GM21381 (cell line): ENCODE data around the gene SEMA4C.
"Not testable (repeated sequence)": the region's sequence is repeated elsewhere in the genome, so short reads cannot be mapped to it uniquely, and the experiment has no call there.

Source experiments
- ATAC-seq: cut with Tn5 transposase; IDR thresholded peaks from one replicate; pipeline ENCODE4 v1.9.1; 2021; ENCODE audit warnings: mild to moderate bottlenecking, moderate library complexity; ENCODE audit not compliant: unreplicated experiment

SEMA4C gene

DNA sequence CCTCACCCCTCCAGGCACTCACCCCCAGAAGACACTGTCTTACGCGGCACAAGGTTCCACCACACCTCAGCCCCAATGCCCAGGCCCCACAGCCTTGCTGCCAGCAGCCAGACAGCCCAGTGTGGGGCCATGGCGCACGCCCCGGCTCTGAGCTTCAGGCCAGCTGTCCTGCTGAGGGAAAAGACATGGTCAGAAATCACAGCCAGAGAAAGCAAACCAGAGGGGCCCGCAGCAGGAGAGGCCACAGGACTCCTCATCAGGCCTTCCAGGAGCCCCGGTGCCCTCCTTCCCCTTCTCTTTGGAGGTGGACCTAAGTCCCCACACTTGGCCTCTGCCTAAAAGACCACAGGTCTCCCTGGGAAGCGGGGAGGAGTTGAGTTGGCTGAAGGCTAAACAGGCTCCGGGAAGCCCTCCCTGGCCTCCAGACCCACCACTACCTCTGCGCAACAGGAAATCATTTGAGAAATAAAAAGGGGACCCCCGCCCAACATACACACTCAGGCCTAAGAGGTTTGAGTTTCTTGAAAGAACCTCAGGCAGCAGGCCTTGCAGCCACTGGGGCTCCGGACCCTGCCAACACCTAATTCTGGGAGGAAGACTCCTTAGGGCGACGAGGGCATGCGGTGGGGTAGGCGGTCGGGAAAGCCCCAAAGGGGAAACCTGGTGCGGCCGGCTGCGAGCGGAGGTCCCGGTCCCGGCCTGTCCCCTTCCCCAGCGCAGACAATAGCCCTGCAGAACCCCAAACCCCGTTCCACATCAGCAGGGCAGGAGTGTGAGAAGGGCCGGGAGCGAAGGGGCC lies 1.9 kb downstream of the SEMA4C start:
- no peak for ATAC-seq

- no peak for ATAC-seq
These were observed 2.7 kb downstream of the SEMA4C start for GRCh38 chr2:96866986-96867755.

GRCh38 chr2:96866586-96866985 lies 3.3 kb downstream of the SEMA4C start:
- no peak for ATAC-seq

GRCh38 chr2:96866149-96866548 lies 3.7 kb downstream of the SEMA4C start:
- no peak for ATAC-seq

GRCh38 chr2:96865654-96866053 lies 4.2 kb downstream of the SEMA4C start:
- ATAC-seq = no peak

DNA sequence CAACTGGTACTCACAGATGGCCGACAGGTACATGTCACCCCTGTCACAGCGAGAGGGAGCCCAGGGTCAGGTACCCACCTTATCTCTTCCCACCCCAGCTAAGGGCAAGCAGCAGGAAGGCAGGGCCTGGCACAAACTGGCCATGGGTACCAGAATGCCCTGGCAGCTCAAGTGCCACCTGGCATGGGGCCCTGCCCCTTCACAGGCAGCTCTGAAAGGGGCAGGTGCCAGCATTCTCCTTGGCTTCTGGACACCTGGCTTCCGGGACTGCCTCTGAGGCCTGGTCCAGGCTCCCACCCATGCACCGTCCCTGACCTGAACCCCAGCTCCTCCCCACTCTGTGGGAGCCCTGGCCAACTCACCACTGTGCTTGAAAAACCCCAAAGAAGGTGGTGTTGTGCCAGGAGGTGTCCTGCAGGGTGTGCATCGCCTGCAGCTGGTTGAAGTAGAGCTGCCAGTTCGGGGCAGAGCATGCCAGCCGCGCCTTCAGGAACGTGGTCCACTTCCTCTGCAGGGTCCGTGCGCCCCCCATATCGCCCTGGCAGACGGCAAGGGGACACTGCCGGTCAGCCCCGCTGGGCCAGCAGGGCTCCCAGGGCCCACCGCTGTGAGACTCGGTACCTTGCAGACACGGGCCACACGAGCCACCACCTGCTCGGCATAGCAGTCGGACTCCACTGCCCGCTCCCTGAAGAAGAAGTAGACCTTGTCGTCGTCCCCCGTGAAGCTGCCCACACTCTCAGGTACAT lies 5.4 kb downstream of the SEMA4C start:
- no peak for ATAC-seq

DNA sequence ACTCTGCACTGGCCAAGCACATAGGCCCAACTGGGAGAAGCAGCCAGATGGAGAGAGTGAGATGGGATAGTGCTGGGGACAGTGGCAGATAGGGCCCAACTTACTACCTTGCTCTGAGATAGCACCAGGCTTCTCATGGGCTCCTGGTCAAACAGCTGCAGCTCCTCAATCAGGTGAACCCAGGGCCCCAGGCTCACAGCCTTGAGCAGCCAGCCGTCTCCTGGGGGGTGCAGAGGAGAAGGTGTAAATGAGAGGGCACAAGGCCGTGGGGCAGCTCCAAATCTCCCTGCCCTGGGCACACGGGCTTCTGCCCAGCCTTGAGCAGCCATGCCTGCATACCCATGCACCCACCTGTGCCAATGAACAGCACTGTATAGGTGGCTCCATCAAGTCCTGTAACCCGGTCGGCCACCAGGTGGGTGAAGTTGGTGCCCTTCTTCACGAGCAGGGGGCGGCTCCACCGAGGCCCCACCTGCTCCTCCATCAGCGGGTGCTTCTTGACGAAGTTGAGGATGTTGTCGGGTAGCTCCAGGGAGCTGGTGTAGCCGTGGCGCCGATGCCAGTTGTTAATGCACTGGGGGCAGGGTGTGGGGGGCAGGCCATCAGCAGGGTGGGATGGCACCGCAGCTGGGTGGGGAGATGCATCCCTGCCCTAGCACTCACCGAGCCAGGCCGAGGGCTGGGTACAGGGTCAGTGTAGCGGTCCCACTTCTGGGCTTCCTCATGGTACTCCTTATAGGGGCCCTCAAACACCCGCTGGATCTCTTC lies 6.1 kb downstream of the SEMA4C start:
- ATAC-seq = no peak

DNA sequence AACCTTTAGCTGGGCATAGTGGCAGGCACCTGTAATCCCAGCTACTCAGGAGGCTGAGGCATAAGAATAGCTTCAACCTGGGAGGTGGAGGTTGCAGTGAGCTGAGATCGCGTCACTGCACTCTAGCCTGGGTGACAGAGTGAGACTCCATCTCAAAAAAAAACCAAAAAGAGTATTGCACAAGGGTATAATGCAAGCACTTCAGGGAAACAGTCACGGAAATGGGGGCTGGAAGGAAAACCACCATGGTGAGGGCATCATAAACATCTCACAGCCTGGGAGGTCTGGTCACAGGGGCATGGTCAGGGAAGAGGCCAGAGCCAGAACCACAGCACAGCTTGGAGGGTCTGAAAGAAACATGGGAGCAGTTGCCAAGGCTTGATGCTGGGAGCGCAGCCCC lies 6.8 kb downstream of the SEMA4C start:
- not testable (repeated sequence) for ATAC-seq

- ATAC-seq = no peak
These were observed 8.8 kb downstream of the SEMA4C start for GRCh38 chr2:96861074-96861473.

DNA sequence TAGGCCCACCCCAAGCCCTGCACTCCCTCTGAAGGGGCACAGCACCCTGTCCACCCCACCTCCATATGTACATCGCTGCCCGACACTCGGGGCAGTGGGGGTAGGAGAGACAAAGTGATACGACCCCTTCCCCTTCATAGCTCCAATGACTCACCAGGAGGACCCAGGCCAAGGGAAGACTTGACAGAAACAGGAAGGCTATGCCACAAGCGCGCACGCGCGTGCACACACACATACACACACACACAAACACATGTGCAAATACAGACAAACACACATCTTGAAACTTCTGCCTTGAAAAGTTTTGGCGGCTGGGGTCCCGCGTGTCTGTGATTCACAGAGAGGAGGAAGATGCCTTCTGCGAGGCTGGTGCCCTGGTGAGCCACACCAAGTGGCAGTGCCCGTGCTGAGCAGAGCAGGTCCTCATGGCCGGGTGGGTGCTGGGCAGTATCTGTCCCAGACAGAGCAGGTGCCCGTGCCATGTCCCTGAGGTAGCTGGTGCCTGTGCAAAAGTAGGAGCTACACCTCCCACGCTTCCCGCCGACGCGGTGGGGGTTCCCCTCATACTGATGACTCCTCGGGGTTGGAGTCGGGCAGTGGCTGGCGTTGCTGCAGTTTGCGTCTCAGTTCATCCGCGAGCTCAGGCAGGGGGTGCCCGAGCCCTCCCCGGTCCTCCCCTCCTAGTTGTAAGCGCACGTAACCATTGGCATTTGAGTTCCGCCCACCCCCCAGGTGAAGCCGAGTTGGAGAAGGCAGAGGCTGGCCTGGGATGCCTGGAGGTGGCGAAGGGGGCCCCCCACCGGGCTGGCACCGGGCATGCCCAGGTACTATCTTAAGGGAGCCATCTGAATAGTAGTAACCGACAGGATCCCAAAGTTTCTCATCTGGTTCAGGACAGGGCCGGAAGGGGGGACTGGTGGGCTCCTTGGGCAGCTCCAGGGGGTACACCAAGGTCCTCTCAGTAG lies 9.5 kb downstream of the SEMA4C start:
- ATAC-seq = no peak

DNA sequence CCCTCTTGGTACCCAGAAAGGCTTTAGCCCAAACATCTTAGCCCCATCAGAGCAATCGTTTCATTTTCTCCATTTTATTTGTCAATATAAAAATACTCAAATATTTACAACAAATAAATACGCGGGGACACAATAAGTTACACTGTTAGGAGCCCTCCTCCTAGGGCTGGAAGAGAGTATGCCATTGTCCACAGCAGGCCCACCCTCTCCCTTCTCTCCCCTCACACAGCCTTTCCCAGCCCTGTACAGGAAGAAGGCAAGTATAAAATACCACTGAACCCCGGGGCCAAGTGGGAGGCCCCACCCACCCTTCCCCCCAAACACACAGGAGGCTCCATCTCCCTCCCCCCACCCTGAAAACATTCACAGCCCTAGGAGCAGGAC lies 10.2 kb downstream of the SEMA4C start:
- ATAC-seq = no peak

DNA sequence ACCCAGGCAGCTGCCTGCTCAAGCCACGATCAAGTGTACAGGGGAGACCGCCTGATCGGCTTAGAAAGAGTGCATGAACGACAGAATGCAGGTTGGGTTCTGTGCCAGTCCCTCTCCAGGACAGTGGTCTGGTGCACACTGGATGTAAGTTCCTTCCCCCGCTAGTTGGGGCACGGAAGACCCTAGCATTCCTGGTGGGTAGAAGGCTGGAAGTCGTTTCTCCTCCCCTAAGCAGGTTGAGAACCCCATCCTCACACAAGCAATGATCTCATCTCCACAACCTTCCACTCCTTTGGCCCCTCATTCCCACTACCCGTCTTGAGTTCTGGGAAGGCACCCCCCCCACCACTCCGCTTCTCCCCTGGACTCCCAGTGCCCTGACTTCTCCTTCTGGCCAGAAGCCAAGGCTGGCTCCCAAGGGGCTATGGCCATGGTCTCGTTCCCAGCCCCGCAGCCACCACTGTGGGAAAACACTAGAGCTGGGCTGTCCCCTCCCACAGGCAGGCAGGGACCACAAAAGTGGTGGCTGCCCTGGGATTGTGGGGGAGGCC lies 10.7 kb downstream of the SEMA4C start:
- no peak for ATAC-seq

DNA sequence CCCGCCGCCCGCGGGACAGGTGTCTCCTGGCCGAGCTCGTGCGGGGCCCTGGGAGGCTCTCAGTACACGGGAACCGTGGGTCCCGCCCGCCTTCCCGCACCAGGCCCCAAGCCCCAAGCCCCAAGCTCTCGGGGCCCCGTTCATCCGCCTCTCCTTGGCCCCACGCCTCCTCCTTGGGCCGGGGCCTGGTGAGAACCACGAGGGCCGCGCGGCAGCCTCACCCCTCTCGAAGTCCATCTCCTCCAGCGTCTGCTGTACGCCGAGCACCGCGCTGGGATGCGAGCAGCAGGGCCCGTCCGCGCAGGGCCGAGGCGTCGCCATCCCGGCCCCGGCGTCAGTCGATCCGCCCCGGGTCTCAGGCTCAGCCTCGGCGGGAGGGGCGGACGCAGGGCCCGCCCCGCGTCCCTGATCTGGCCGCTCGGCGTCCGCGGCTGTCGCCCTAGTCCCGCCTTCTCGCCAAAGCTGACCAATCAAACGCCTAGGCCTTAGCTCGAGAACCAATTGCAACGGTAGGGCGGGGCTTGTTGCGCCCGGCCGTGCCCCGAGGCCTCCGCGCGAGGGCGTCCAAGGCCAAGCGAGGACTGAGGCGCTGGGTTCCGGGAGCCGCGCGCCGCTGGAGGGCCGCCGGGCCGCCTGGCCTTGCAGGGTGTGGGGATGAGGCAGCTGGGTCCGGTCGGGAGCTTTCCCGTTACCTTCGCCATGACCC lies 12.1 kb downstream of the SEMA4C start, which contains the start of gene ANKRD39:
Gene ANKRD39, minus strand, starts transcription at position 350 of the 706 bp plus-strand sequence. Its CDS starts 29 bp downstream, at position 321.
- peak; percentile 89 for ATAC-seq

DNA sequence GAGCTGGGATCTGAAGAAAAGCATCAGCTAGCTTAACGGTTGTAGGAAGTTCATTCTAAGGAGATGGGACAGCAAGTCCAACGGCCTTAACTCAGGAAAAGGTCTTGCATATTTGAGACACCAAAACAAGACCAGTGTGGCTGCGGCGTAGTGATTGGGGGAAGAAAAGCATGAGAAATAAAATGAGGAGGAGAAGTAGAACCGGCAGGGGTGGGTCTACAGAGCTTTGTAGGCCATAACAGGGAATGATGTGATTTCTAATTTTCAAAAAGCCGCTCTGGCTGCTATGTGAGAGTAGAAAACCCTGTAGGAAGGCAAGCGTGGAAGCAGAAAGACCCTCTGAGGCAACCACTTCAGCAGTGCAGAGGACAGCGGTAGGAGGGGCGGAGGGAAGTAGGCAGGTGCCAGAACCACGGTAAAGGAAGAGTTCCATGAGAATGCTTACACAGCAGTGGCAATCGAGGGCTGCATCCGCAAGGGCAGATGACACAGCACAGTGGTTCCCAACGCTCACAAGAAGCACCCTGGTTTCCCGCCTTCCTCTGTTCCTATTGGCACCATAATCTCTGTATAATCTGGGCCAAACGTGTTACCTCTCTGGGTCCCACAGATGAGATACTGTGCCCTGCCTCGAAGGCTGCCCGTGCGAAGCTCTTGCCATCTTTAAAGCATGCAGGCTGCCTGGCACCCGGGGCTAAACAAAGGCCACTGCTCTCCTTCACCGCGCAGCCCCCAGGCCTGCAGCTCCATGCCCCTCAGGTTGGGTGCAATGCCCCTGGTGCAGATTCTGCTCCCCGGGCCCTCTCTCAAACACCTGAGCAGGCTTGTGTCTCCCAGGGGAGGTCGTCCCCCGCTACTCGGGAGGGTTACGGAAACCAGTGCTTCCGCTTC lies 12.9 kb downstream of the SEMA4C start:
- peak; percentile 21 for ATAC-seq

DNA sequence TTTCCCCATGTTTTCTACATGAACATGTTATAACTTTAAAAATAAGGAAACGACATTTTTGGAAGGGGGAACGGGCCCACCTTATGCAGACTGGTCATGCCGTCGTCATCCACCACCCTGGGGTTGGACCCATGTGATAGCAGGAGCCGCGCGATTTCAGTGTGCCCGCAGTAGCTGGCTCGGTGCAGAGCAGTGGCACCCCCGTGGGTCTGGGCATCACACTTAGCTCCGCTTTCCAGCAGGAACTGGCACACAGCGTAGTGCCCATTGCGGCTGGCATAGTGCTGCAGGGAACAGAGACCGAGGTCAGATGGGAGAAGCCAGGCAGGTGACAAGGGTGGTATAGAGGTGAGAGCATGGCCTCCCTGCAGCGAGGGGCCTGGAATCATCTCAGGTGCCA lies 16.6 kb downstream of the SEMA4C start:
- no peak for ATAC-seq

DNA sequence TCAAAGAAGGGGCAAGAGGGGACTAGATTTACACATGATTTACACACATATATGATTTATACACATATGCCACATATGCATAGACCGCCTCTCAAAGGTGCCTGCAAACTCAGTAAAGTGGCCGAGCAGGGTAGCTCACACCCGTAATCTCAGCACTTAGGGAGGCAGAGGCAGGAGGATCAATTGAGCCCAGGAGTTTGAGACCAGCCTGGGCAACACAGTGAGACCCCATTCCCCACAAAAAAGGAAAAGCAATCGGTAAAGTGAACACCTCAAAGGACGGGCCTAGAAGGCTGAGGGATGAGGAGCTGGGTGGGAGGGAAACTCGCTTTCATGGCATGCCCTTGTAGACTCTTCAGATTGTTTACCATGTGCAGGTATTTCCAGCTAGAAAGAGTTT lies 17.2 kb downstream of the SEMA4C start:
- no peak for ATAC-seq

DNA sequence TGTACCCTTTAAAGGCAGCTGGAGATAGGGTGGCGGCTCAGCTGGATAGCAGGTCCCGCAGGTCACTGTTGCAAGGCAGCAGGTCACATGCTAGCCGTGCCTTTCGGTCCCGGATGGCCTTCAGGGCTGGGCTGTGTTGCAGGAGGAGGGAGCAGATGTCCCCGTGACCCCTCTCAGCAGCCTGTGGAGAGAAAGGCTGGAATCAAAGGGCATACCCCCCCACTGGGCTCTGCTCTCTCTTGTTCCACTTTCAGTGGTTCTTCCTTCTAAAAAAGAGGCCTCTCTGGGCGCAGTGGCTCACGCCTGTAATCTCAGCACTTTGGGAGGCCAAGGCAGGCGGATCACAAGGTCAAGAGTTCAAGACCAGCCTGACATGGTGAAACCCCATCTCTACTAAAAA lies 21.6 kb downstream of the SEMA4C start:
- ATAC-seq = no peak

DNA sequence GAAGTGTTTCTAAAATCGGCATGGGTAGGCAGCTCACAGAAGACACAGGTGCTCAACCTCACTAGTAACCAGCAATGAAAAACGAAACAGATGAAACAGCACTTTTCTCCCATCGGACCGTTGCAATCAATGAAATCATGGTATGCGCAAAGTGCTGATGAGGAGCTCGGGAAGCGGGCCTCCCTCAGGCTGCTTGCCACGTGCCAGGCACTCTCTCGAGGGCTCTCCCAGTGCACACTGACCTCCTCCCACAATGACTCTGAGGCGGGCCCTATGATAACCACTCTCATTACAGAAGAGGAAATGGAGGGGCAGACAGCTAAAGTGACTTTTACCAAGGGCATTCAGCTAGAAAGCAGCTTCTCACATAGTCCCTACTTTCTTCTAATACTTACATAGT lies 22.3 kb downstream of the SEMA4C start:
- no peak for ATAC-seq
